ENCODE measurements around the gene ZCCHC7.
"Not testable (repeated sequence)": the region's sequence is repeated elsewhere in the genome, so short reads cannot be mapped to it uniquely, and the experiment has no call there.

ZCCHC7 gene

DNA sequence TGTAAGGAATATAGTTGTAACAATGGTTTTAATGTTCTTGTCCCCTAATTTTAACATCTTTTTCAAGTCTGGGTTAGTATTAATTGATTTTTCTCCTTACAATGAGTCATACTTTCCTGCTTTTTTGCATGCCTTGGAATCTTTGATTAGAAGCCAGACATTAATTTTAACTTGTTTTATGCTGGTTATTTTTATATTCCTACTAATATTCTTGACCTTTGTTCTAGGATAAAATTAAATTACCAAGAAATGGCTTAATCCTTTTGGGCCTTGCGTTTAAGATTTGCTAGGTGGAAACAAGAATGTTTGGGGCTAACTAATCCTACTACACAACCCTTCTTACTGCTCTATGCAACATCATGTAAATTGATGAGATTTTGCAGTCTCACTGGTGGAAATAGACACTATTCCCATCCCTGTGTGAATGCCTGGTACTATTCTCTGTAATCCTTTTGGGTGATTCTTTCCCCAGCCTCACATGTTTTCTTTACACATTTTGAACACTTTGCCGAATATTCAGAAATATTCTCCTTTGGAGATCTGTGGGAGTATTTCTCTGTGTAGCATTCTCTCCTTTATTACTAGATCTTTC, 47.2 kb downstream of the ZCCHC7 start:
- in situ Hi-C loops (cut with HindIII; ENCODE audit: low sequenced_read_pairs), result no loop called here

DNA sequence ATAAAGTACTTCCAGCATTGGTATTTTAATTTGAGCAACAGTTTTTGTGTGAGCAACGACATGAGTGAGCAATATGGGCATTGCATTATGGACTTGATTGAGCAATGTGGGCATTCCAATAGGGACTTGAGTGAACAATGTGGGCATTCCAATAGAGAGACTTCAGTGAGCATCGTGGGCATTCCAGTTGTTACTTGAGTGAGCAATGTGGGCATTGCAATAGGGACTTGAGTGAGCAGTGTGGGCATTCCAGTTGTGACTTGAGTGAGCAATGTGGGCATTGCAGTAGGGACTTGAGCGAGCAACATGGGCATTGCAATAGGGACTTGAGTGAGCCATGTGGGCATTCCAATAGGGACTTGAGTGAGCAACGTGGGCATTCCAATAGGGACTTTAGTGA, 52.2 kb downstream of the ZCCHC7 start:
- in situ Hi-C loops (cut with HindIII; ENCODE audit: low sequenced_read_pairs), result no loop called here

DNA sequence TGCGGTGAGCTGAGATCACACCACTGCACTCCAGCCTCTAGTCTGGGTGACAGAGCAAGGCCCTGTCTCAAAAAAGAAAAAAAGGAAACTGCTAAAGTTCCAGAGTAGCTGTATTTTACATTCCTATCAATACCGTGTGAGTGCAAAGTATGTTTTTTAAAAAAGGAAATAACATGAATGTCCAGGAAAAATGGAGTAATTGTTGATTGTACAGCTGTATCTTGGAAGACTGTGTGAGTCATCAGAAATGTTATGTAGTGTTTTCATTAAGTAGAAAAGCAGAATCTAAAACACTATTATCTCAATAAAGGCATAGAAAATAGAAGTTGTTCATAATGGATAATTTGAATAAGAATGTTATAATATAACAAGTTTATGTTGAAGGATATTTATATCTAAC, 53.9 kb downstream of the ZCCHC7 start:
- in situ Hi-C loops (cut with HindIII; ENCODE audit: low sequenced_read_pairs), result no loop called here

DNA sequence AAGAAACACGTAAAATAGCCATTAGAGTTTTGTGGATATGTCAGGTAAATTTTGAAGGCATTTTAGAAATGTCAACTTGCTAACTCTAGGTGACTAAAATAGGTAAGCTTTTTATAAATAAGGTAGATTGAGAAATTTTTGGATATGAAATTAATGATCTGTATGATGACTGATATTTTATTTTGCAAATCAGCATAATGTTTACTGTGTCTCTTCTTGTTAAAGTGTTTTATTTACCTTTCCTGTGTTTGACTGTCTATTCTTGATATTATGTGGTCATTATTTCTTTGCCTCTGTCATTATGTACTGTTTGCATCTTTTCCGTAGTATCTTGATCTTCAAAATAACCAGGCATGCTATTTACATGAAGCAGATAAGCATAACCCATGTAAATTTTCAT, 58.4 kb downstream of the ZCCHC7 start:
- in situ Hi-C loops (cut with HindIII; ENCODE audit: low sequenced_read_pairs), result no loop called here

DNA sequence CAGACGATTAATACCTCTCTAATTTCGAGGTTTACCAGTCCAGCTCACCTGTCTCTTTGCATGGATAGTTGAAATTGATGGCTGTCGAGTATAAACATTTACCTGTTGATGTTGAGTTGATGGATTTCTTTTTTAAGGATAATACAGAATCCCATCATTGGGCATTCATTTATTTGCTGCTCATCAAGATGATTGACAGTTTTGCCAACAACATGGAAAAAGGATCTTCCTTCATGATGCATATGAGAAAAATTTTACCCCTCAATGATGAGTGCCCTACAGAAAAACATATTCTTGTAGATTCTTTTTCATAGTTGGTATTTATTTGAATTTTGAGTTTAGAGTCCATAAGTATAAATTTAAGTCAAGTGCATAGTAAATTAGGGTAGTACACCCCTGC, 59.2 kb downstream of the ZCCHC7 start:
- in situ Hi-C loops (cut with HindIII; ENCODE audit: low sequenced_read_pairs), result no loop called here

DNA sequence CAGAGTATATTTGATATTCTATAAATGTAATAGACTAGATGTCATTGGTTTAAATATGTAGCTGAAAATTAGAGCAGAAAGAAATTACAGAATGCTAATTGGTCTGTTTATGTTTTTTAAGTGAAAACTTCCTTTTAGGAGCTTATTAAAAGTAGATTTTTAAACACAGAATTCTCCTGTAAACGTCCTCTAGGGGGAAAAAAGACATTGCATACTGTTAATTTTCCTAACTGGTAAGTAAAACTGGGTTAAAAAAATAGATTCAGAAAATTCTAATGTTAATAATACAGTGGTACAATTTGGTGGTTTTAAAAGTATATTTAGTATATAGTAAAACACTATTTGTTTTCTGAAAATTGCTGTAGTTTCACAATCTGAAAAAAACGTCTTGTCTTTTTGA, 59.8 kb downstream of the ZCCHC7 start:
- in situ Hi-C loops (cut with HindIII; ENCODE audit: low sequenced_read_pairs), result no loop called here

DNA sequence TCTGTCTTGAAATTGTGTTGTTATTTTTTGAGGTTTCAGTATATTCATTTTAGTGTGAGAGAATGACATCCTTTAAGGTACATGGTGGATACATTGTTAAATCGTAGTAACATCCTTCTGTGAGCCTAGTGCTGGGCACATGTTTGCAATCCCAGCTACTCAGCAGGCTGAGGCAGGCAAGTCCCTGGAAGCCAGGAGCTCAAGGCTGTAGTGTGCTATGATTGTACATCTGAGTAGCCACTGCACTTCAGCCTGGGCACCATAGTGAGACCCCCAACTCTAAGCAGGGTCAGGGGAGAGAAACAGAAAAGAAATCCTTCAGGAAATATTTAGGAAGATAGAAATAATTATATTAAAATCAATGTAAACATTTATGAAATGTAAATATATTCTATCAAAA, 62.3 kb downstream of the ZCCHC7 start:
- in situ Hi-C loops (cut with HindIII; ENCODE audit: low sequenced_read_pairs), result no loop called here

DNA sequence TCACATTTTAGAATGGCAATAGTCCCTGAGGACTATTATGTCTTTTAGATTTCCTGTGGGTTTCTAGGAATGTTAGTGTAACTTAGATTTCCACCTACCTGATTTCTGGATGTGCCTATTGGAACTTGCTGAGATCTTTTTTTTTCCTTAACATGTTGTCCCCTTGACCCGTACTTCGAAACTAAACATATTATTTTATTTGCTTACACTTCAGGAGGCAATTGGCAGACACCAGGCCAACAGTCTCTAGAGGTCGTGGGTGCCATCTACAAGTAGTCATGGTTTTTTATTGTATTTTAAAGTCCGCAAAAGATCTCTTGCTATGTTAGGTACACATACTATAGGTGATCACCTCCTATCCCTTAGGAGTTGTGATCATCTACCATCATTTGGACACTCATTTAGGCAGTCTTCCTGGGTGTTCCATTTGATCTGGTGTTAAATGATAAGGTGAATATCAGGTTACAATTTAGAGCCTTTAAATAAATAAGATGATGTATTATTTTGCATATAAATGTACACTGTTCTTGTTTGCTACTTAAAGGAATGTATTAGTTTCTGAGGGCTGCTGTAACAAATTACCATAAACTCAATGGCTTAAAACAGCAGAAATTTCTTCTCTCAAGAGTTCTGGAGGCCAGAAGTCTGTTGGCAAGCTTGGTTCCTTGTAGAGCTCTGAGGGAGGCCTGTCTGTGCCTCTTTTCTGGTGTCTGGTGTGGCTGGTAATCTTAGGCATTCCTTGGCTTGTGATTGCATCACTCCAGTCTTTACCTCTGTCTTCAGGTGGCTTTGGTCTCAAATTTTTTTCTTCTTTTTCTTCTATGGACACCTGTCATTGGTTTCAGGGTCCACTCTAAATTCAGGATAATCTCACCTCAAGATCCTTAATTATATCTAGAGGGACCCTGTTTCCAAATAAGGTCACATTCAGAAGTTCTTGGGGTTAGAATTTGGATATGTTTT, 64.8 kb downstream of the ZCCHC7 start:
- in situ Hi-C loops (cut with HindIII; ENCODE audit: low sequenced_read_pairs), result no loop called here

DNA sequence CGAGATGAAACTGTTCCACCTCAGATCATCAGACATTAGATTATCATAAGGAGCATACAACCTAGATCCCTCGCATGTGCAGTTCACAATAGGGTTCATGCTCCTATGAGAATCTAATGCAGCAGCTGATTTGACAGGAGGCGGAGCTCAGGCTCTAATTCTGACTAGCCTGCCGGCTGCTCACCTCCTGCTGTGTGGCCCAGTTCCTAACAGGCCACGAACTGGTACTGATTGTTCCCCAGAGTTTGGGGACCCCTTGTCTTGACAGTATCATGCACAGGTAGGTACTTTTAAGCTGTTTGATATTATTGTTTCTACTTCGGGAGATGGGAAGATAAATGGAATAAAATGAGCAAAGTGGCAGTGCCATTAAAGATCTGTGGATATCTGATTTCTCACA, 66.9 kb downstream of the ZCCHC7 start:
- in situ Hi-C loops (cut with HindIII; ENCODE audit: low sequenced_read_pairs), result no loop called here

DNA sequence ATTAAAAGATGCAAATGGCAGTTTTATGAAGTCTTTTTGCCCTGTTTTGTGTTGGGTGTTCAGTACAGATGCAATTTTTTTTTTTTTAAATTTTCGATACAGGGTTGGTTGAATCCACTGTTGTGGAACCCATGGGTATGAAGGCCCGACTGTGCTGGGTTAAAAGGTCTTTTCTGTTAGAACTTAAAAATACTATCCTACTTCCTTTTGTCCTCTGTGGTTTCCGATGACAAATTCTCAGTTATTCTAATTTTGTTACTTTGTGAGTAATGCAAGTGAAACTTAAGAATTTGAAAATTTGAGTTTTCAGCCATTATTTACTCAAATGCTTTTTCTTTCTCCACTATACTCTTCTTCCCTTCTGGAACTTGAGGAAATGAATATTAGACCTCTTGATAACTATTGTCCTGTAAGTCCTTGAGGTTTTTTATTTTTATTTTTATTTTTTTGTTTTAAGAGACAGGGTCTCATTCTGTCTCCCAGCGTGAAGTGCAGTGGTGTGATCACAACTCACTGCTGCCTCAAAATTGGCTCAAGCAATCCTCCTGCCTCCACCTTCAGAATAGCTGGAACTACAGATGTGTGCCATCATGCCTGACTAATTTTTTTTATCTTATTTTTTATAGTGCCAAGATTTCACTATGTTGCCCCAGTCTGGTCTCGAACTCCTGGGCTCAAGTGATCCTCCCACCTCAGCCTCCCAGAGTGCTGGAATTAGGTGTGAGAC, 67.5 kb downstream of the ZCCHC7 start:
- in situ Hi-C loops (cut with HindIII; ENCODE audit: low sequenced_read_pairs), result no loop called here

DNA sequence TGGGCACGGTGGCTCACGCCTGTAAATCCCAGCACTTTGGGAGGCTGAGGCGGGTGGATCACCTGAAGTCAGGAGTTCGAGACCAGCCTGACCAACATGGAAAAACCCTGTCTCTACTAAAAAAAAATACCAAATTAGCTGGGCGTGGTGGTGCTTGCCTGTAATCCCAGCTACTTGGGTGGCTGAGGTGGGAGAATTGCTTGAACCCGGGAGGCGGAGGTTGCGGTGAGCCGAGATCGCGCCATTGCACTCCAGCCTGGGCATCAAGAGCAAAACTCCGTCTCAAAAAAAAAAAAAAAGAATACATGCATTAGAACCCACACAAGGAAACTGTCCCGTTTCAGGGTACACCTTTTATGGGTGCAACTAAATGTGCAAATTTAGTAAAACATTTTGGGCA, 70.4 kb downstream of the ZCCHC7 start:
- in situ Hi-C loops (cut with HindIII; ENCODE audit: low sequenced_read_pairs), result not testable (repeated sequence)

DNA sequence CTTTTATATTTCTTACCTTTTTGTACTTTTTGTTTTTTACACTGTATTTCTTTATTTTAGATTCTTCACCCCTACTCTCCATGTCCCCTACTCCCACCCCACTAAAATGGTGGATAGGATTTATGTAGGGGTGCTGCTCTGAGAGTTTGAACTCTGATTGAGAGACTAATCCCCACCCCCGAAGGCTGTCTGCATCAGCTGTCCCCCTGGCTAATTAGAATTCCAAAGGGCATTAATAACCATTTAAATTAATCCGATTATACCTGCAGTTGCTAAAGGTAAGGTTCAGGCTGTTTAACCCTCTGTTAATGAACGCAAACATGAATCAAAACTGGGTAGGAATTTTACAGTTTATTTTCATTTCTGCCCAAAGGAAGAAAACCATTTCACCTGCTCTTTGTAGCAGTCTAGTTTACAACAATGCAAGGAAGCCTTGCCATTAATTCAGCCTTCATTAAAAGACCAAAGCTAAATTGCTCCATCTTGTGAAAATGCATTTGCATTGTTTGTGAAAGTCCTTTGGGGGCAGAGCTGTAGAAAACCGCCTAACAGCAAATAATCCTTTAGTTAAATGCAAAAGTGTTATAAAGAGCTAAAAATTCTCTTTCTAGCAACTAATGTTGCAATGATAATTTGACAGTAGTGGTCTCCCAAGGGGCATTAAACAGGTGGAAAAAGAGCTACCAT, 71.2 kb downstream of the ZCCHC7 start:
- in situ Hi-C loops (cut with HindIII; ENCODE audit: low sequenced_read_pairs), result no loop called here

DNA sequence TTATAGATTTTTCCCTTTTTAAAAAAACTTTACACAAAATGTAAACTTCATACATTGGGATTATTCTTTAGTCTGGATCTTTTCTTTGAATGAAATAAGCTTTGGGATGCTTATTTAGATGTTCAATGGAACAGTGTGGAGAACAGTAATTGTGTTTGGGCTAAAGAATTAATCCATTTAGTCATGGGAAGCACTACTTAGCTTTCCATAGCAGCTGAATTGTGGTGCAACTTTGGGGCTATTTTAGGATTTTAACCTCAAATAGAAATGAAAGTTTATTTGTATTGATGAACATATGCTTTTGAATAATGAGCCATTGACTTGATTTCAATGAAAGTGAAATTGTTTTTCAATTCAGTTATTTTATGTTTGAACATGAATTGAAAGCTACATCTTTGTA, 72.4 kb downstream of the ZCCHC7 start:
- in situ Hi-C loops (cut with HindIII; ENCODE audit: low sequenced_read_pairs), result no loop called here

DNA sequence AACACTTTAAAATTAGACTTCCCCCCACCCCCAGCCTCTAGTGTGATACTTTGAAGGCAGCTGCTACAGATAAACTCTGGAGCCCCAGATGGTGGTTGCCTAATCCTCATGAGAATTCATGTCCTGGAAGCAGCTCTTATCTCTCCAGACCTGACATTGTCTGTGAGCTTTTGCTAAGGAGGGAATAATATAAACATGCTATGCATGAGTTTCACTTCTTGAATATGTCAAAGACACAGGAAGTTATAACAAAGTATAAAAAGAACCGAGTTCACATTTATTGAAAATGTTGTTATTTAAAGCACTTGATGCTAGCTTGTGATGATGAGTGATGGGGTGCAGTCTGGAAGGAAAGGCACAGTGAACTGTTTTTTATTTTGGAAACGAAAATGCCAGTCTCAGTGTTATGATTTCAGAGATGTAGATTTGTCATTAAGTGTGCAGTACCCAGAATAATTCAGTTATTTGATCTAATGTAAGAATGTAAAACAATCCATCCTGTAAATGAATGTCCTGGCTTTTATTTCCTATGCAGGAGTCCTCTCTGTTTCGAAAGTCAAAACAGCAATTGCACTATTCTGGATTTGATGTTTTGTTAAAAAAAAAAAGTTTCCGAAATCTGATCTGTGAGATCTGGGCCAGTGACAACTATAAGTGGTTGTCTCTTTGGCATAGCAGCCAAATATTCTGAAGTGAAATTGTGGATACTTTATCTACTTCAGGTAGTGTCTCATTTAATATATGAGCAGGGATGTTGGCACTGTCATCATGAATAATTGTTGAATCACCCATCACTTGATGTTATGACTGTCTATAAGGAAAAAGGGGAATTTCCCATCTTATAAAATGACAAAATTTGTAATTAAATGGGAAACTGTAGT, 77.0 kb downstream of the ZCCHC7 start:
- in situ Hi-C loops (cut with HindIII; ENCODE audit: low sequenced_read_pairs), result no loop called here

DNA sequence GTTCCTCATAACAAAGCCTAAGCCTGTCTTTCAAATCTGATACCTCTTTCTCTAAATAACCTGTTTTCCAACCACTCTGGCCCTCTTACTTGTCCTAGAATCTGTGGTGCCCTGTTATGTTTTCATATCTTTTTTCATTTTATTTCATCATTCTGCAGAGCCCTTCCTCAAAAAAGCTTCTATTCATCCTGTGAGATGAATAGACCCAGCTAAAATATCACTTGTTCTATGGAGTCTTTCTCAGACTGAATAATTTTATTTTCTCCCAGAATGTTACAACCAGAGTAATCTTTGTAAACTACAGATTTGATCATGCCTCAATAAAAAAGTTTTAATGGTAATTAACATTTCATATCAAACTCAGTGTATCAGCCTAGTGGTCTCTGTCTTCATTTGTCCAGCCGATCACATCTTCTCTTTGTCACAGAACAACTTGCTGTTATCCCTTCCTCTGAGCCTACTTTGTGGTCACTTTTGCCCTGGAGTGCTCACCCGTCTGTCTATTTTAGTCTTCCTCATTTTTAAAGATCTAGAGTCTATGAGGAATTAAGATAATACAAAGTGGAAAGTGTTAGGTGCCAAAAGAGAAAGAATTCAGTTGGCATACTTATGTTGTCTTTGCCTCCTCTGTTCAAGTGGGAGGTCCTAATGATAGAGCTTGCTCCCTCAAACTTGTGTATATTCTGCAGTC, 77.8 kb downstream of the ZCCHC7 start:
- in situ Hi-C loops (cut with HindIII; ENCODE audit: low sequenced_read_pairs), result no loop called here

DNA sequence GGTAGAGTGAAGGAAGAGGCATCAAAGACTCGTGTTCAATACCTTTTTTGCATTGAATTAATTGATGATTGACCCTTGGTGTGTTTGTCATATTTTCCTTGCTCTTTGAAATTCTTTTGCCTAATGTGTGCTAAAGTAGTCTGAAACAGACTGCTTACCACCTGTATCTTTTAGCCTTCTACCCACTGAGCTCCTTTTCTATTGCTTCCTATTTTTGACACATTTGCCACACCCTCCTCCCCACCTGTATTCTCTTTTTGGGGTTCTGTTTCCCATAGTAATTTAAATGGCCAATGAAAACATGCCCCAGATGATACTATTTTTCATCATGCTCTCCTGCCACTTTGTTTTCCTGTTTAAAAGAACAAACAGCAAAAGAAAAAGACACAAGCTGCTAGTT, 78.5 kb downstream of the ZCCHC7 start:
- in situ Hi-C loops (cut with HindIII; ENCODE audit: low sequenced_read_pairs), result no loop called here

DNA sequence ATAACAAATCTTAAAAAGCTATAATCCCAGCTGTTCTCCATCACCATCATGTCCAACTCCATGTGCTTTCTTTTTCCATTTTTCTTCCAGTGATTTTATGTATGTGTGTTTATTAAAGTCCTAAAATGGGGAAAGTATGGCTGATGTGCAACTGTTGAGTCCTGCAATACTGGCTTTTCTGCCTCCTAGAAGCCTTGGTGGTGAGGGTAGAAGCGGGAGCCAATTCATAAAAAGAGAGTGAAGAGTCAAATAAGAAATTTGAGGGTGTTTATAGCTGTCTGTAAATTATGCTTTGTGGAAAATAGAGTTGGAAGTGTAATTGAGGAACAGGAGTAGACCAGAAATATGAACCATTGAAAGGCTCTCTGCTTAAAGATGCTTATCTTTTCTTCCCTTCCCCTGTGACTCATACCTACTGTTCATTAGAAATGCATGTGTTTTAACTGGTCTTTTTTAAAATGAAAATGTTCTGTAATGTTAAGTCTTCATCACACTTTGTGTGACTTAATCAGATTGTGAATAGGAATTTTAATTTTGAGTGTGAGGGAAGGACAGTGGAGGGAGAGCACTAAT, 80.1 kb downstream of the ZCCHC7 start:
- in situ Hi-C loops (cut with HindIII; ENCODE audit: low sequenced_read_pairs), result no loop called here

DNA sequence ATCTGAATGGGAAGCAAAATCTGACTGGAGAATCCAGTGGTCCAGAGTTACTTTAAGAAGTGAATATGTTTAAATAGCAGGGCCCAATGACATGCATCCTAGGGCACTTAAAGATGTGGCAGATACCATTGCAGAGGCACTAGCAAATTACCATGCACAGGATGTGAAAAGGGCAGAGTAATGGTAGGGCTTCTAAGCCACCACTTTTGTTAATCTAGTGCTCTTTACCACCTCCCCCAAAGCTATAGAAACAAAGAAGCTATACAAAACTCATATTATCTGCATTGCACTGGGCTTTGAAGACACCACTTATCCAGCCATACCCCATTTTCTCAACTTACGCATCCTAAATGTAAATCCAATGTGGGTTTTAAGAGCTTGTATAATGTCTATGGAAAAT, 81.2 kb downstream of the ZCCHC7 start:
- in situ Hi-C loops (cut with HindIII; ENCODE audit: low sequenced_read_pairs), result no loop called here

DNA sequence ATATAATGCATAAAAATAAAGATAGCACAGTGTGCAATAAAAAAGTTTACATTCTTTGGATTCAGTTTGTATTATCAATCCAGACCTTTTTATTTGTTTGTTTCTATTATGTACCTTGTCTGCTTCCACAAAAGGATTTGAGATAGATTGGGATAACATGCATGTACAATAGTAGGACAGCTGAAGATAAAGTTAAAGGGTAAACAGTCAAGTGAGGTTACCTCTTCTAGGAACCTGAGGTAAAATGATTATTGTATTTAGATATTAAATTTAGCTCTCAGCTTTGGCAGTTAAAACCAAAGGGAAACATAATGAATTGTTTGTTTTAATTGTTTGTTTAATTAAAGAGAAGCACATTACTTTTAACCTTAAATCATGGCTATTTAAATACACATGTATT, 81.7 kb downstream of the ZCCHC7 start:
- in situ Hi-C loops (cut with HindIII; ENCODE audit: low sequenced_read_pairs), result no loop called here

Data from DLD1 (cell line).